TTC549 (cell line): ENCODE measurements around the gene MANF.

Experiments
- FAIRE-seq: peaks from 2 replicates; lab custom pipeline; 2012; peaks lifted over from hg19 to GRCh38; lab: Jason Lieb, UNC

The MANF gene

GRCh38 chr3:51390246-51391074 is 5.4 kb downstream of the MANF start:
- no peak for FAIRE-seq

- no peak for FAIRE-seq
Observed at GRCh38 chr3:51391075-51391565, 6.0 kb downstream of the MANF start, which contains the start of gene RBM15B. TSS of gene RBM15B (plus strand) at chr3:51391285. CDS start at chr3:51391400, 115 bp downstream.

- FAIRE-seq, result no peak
Observed at GRCh38 chr3:51391566-51392354, 6.7 kb downstream of the MANF start.

DNA sequence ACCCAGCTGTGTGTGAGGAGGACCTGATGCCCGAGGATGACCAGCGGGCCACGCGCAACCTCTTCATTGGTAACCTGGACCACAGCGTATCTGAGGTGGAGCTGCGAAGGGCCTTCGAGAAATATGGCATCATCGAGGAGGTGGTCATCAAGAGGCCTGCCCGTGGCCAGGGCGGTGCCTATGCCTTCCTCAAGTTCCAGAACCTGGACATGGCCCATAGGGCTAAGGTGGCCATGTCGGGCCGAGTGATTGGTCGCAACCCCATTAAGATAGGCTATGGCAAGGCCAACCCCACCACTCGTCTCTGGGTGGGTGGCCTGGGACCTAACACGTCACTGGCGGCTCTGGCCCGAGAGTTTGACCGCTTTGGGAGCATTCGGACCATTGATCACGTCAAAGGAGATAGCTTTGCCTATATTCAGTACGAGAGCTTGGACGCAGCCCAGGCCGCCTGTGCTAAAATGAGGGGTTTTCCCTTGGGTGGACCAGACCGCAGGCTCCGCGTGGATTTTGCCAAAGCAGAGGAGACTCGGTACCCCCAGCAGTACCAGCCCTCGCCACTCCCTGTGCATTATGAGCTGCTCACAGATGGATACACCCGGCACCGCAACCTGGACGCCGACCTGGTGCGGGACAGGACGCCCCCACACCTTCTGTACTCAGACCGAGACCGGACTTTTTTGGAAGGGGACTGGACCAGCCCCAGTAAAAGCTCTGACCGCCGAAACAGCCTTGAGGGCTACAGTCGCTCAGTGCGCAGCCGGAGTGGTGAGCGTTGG is 7.5 kb downstream of the MANF start:
- FAIRE-seq, result no peak

DNA sequence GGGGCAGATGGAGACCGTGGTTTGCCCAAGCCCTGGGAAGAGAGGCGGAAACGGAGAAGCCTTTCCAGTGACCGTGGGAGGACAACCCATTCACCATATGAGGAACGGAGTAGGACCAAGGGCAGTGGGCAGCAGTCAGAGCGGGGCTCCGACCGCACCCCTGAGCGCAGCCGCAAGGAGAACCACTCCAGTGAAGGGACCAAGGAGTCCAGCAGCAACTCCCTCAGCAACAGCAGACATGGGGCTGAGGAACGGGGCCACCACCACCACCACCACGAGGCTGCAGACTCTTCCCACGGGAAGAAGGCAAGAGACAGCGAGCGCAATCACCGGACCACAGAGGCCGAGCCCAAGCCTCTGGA is 8.0 kb downstream of the MANF start:
- FAIRE-seq, result no peak

GRCh38 chr3:51393564-51393963 is 8.5 kb downstream of the MANF start:
- no peak for FAIRE-seq

GRCh38 chr3:51394541-51394940 is 9.4 kb downstream of the MANF start:
- FAIRE-seq, result no peak

GRCh38 chr3:51395493-51396213 is 10.6 kb downstream of the MANF start:
- no peak for FAIRE-seq

GRCh38 chr3:51396401-51396800 is 11.3 kb downstream of the MANF start:
- no peak for FAIRE-seq

- no peak for FAIRE-seq
Observed at GRCh38 chr3:51397392-51397791, 12.3 kb downstream of the MANF start.

GRCh38 chr3:51398595-51399310 is 13.7 kb downstream of the MANF start:
- no peak for FAIRE-seq

- no peak for FAIRE-seq
Observed at GRCh38 chr3:51400166-51400565, 15.1 kb downstream of the MANF start.

DNA sequence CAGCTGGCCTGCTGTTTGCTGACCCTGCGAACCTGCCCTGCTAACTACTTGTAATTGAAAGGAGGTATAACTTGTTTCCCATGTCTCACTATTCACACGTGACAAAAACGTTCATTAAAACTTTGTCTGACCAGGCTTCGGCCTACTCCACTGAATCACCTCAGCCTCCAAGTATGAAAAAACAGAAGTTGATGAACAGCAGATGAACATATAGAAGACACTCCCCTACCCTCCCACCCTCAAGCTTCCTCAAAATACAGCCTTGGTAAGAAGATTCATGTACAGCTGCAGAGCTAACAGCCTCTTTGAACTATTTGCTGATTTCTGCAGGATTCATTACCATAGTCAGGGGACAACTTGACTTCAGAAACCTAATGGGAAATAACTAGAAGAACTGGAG is 16.6 kb downstream of the MANF start:
- FAIRE-seq, result no peak

DNA sequence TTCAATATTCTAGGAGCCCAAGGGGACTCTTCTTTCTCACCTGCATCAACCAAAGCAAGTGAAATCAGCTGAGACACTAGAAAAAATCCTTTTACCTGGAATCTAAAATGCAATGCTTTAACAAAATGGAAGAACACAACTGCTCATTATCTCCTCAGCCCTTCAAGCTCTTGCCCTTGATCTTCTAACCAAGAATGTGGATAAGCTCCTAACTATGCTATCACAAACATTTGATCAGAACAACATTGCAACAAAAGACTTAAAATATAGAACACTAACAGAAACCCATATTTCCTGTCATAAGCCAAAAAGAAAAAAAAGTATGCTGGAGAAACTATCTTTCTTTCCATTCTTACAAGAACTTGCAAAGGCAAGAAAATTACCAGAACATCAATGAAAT is 18.6 kb downstream of the MANF start:
- FAIRE-seq, result no peak

GRCh38 chr3:51408021-51408420 is 22.9 kb downstream of the MANF start:
- no peak for FAIRE-seq

DNA sequence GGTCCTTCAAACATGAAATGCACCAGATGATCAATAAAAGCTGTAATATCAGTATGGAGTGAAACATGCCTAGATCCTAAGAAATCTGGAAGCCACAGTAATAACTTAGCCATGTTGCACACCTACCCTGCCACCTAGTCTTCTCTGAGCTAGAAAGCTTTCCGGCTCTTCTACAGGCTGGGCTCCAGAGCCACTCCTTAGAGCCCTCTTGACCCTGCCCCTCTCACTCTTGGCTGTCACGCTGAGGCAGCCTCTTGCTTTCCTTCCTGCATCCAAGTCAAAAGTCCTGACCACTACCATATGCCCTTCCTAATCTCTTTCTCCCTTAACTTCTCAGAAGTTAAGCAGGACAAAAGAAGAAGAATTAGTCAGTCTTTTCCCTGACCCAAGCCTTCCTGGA is 23.7 kb downstream of the MANF start:
- FAIRE-seq, result no peak

- FAIRE-seq, result no peak
Observed at GRCh38 chr3:51422211-51422610, 37.1 kb downstream of the MANF start.

- no peak for FAIRE-seq
Observed at GRCh38 chr3:51426921-51427320, 41.8 kb downstream of the MANF start.

DNA sequence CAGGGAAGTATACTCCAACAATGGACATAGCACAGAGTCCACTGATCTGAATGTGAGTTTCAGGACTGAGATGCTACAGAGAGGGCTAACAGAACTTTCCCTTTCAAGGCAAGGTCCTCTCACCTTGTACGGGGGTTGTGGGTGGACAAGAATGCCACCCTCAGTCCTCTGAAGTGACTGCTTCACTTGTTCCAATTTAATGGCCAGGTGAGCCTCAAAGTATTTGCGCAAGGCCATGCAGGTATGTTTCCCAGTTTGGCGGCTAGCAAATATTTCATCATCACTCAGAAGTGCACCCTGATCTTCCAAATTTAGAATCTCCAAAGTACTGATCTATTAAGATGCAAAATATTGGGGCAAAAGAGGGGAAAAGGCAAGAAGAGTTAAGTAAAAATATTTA is 44.0 kb downstream of the MANF start:
- FAIRE-seq, result no peak

DNA sequence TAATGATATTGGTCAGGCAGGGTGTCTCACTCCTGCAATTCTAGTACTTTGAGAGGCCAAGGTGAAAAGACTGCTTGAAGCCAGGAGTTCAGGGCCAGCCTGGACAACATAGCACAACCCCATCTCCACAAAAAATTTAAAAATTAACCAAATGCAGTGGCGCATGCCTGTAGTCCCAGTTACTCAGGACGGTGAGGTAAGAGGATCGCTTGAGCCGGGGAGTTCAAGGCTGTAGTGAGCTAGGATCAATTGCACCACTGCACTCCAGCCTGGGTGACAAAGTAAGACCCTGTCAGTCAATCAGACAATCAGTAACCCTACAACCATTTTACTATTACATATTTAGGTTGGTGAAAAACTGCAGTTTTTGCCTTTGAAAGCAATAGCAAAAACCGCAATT is 49.0 kb downstream of the MANF start:
- no peak for FAIRE-seq

GRCh38 chr3:51434746-51435327 is 49.7 kb downstream of the MANF start:
- no peak for FAIRE-seq
